Measurements from ENCODE around the gene MRTFA. TPM values are rescaled to one million over a fixed set of nuclear protein-coding genes. Genes with fewer than 3 reads are reported as not detected.

MRTFA gene
- total RNA-seq, 1 donor from 2014 or later, result 52.8 TPM

- DNase-seq (ENCODE audit: low read depth, low spot score), result no peak
- Mint-ChIP-seq H3K27me3 (ENCODE audit: low read depth) (no peaks in the 10 kb centered on the region), H3K4me3 (no peak overlapping the region), H3K27ac (ENCODE audit: unreplicated experiment) (no peak overlapping the region), H3K9me3 (no peaks in the 10 kb centered on the region), H3K4me1 (peaks cover 10% of the 10 kb centered on the region), H3K36me3 (ENCODE audit: low read depth) (peaks cover 6% of the 10 kb centered on the region)
- TF ChIP-seq, protein P1, sequence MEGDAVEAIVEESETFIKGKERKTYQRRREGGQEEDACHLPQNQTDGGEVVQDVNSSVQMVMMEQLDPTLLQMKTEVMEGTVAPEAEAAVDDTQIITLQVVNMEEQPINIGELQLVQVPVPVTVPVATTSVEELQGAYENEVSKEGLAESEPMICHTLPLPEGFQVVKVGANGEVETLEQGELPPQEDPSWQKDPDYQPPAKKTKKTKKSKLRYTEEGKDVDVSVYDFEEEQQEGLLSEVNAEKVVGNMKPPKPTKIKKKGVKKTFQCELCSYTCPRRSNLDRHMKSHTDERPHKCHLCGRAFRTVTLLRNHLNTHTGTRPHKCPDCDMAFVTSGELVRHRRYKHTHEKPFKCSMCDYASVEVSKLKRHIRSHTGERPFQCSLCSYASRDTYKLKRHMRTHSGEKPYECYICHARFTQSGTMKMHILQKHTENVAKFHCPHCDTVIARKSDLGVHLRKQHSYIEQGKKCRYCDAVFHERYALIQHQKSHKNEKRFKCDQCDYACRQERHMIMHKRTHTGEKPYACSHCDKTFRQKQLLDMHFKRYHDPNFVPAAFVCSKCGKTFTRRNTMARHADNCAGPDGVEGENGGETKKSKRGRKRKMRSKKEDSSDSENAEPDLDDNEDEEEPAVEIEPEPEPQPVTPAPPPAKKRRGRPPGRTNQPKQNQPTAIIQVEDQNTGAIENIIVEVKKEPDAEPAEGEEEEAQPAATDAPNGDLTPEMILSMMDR (conservative IDR thresholded peaks at IDR 0.05), result no peak
Measured at GRCh38 chr22:40432157-40432556, 204.4 kb downstream of the MRTFA start.

DNA sequence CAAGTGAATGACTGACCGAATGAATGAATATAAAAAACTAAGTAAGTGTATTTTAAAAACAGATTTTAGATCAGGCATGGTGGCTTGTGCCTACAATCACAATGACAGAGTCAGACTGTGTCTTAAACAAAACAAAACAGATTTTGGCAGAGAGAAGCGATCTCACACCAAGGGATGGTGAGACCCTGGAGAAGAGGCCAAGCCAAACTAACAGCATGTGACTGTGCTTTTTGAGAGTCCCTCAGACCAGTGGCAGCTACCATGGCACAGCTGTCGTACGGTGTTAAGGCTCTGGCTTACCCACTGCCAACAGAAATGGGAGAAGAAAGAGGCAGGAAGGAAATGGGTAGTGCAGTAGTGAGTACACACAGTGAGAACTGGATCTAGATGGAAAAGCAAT is 205.5 kb downstream of the MRTFA start:
- no peaks in the 10 kb centered on the region for H3K9me3 Mint-ChIP-seq
- TF ChIP-seq, protein P1 (conservative IDR thresholded peaks at IDR 0.05), result no peak
- H3K27ac Mint-ChIP-seq (ENCODE audit: unreplicated experiment), result peak overlapping the region; percentile 60
- no peak for DNase-seq (ENCODE audit: low read depth, low spot score)
- peaks cover 4% of the 10 kb centered on the region for H3K4me1 Mint-ChIP-seq
- H3K36me3 Mint-ChIP-seq (ENCODE audit: low read depth), result peaks cover 12% of the 10 kb centered on the region
- no peak overlapping the region for H3K4me3 Mint-ChIP-seq
- H3K27me3 Mint-ChIP-seq (ENCODE audit: low read depth), result no peaks in the 10 kb centered on the region

DNA sequence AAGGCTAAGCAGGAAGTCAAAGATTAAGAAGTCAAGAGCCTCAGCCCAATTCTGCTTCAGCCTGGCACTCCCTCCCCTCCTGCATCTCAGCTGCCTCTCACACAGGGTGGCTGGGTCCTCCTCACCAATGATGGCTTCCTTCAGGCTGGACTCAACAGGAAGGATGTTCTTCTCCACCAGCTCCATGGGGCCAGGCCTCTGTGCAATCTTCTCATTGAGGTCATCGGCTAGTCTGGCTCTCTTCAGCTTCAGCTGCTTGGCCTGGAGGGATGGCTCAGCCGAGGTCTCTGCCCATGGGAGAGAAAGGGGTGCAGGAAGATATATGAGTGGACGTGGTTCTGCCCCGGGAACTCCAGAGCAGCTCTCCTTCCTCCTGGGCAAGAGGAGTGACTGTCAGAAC is 207.0 kb downstream of the MRTFA start:
- Mint-ChIP-seq H3K27ac (ENCODE audit: unreplicated experiment) (peak overlapping the region; percentile 75), H3K27me3 (ENCODE audit: low read depth) (no peaks in the 10 kb centered on the region), H3K9me3 (no peaks in the 10 kb centered on the region), H3K36me3 (ENCODE audit: low read depth) (peaks cover 12% of the 10 kb centered on the region), H3K4me1 (peaks cover 4% of the 10 kb centered on the region), H3K4me3 (no peak overlapping the region)
- DNase-seq (ENCODE audit: low read depth, low spot score), result no peak
- TF ChIP-seq, protein P1 (conservative IDR thresholded peaks at IDR 0.05), result no peak

DNA sequence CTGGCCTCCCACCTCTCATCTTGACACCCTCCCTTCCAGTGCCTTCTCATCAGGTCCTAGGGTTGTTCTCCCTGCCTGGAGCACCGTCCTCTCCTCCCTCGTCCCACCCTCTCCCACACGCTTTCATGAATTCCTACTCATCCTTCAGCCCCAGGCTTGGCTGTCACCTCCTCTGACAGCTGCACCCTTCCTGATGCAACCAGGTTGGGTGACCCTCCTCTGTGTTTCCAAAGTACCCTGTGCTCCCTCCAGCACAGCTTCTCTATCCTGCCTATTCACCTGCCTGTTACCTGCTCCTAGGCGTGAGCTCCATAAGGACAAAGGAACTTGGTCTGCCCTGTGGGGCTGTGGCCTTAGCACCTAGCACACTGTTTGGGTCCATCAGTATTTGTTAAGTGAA is 207.7 kb downstream of the MRTFA start:
- DNase-seq (ENCODE audit: low read depth, low spot score), result no peak
- peaks cover 4% of the 10 kb centered on the region for H3K4me1 Mint-ChIP-seq
- no peak overlapping the region for H3K4me3 Mint-ChIP-seq
- peak overlapping the region; percentile 76 for H3K27ac Mint-ChIP-seq (ENCODE audit: unreplicated experiment)
- H3K36me3 Mint-ChIP-seq (ENCODE audit: low read depth), result peaks cover 12% of the 10 kb centered on the region
- TF ChIP-seq, protein P1 (conservative IDR thresholded peaks at IDR 0.05), result no peak
- no peaks in the 10 kb centered on the region for H3K27me3 Mint-ChIP-seq (ENCODE audit: low read depth)
- H3K9me3 Mint-ChIP-seq, result no peaks in the 10 kb centered on the region

GRCh38 chr22:40426594-40427333 is 209.8 kb downstream of the MRTFA start:
- H3K4me1 Mint-ChIP-seq, result peaks cover 4% of the 10 kb centered on the region
- peak overlapping the region; percentile 20 for H3K4me3 Mint-ChIP-seq
- TF ChIP-seq, protein P1 (conservative IDR thresholded peaks at IDR 0.05), result no peak

More at GRCh38 chr22:40426594-40427333, 209.8 kb downstream of the MRTFA start:
- Mint-ChIP-seq H3K27ac (ENCODE audit: unreplicated experiment) (peak overlapping the region; percentile 97), H3K27me3 (ENCODE audit: low read depth) (no peaks in the 10 kb centered on the region), H3K9me3 (no peaks in the 10 kb centered on the region), H3K36me3 (ENCODE audit: low read depth) (peaks cover 15% of the 10 kb centered on the region)
- DNase-seq (ENCODE audit: low read depth, low spot score), result no peak

Measured in neural crest cell (in vitro differentiated cells).